T-helper 1 cell treated with Interleukin-12 subunit alpha and Interleukin-12 subunit beta and Interleukin-4 antibody, amounts not matched to agents 30 ng/mL and 1 ng/mL, for 36 hours (primary cell): Measurements from ENCODE around the gene TBC1D8B. TPM values are rescaled to one million over a fixed set of nuclear protein-coding genes. Genes with fewer than 3 reads are reported as not detected.
"Not testable (repeated sequence)": the region's sequence is repeated elsewhere in the genome, so short reads cannot be mapped to it uniquely, and the experiment has no call there.

Experiments
- intact Hi-C: fragments of 100-400 bp; cut with micrococcal nuclease; formaldehyde crosslinking; loops from one replicate; pipeline ENCODE4 v1.15.1; 2024
- total RNA-seq: library from RNA; stranded (reverse); gene quantifications from 2 replicates; pipeline ENCODE4 v1.2.3, GENCODE V29; 2022

TBC1D8B gene
- total RNA-seq = 0.49 and 0.51 TPM in 2 replicates

- intact Hi-C loops = no loop called here
Observed at GRCh38 chrX:106802388-106803275, at the start of gene TBC1D8B. Gene TBC1D8B, plus strand, starts transcription at chrX:106802673. Its CDS starts 181 bp downstream, at chrX:106802854.

- intact Hi-C loops = not testable (repeated sequence)
Observed at GRCh38 chrX:106769288-106769687, 33.2 kb upstream of the TBC1D8B start.

- intact Hi-C loops = no loop called here
Observed at GRCh38 chrX:106774981-106775380, 27.5 kb upstream of the TBC1D8B start.

GRCh38 chrX:106780264-106780663 is 22.2 kb upstream of the TBC1D8B start:
- intact Hi-C loops = no loop called here

GRCh38 chrX:106780664-106781377 is 21.7 kb upstream of the TBC1D8B start:
- intact Hi-C loops = no loop called here

GRCh38 chrX:106783716-106784115 is 18.8 kb upstream of the TBC1D8B start:
- intact Hi-C loops = no loop called here

- intact Hi-C loops = loop anchor here (1.0 to 5.0 kb wide), 3 partner anchors 179 to 376 kb away; partner anchors contain the start of gene RADX
Observed at GRCh38 chrX:106791495-106791894, 11.0 kb upstream of the TBC1D8B start.

GRCh38 chrX:106802063-106802387 is 448 bp upstream of the TBC1D8B start:
- intact Hi-C loops = no loop called here

GRCh38 chrX:106811131-106811910 is 8.8 kb downstream of the TBC1D8B start:
- intact Hi-C loops = no loop called here

GRCh38 chrX:106812930-106813329 is 10.5 kb downstream of the TBC1D8B start:
- intact Hi-C loops = not testable (repeated sequence)

GRCh38 chrX:106814093-106814492 is 11.6 kb downstream of the TBC1D8B start:
- intact Hi-C loops = not testable (repeated sequence)

GRCh38 chrX:106862972-106863688 is 60.7 kb downstream of the TBC1D8B start:
- intact Hi-C loops = no loop called here

- intact Hi-C loops = no loop called here
Observed at GRCh38 chrX:106863697-106864096, 61.2 kb downstream of the TBC1D8B start.

GRCh38 chrX:106872796-106873195 is 70.3 kb downstream of the TBC1D8B start:
- intact Hi-C loops = not testable (repeated sequence)

GRCh38 chrX:106874075-106874474 is 71.6 kb downstream of the TBC1D8B start:
- intact Hi-C loops = loop anchor here (1.0 to 2.0 kb wide), 2 partner anchors 393 to 1020 kb away; no protein-coding TSS in a partner anchor

GRCh38 chrX:106875151-106875550 is 72.7 kb downstream of the TBC1D8B start:
- intact Hi-C loops = loop anchor here (2.0 kb wide), 1 partner anchor 394 kb away; no protein-coding TSS in a partner anchor

- intact Hi-C loops = no loop called here
Observed at GRCh38 chrX:106889468-106889867, 87.0 kb downstream of the TBC1D8B start.

GRCh38 chrX:106891762-106892460 is 89.4 kb downstream of the TBC1D8B start:
- intact Hi-C loops = loop anchor here (5.0 to 10.0 kb wide), 4 partner anchors 133 to 1183 kb away; no protein-coding TSS in a partner anchor

- intact Hi-C loops = loop anchor here (1.0 to 10.0 kb wide), 7 partner anchors 130 to 1180 kb away; partner anchors contain the start of gene NCBP2L
Observed at GRCh38 chrX:106894392-106894909, 92.0 kb downstream of the TBC1D8B start.
